GM19468 (cell line): ENCODE measurements around the gene FOXN3.
A peak's percentile ranks its signal among the peaks of the same experiment; 100 is the strongest.

Experiments used
- ATAC-seq: cut with Tn5 transposase; IDR thresholded peaks from one replicate; pipeline ENCODE4 v1.9.1; 2021; ENCODE audit warnings: mild to moderate bottlenecking, moderate library complexity, moderate number of reproducible peaks; ENCODE audit not compliant: unreplicated experiment; ENCODE audit errors: extremely low read depth

FOXN3 gene

GRCh38 chr14:89185919-89186855 is 230.8 kb downstream of the FOXN3 start:
- ATAC-seq = no peak

GRCh38 chr14:89184952-89185351 is 232.1 kb downstream of the FOXN3 start:
- no peak for ATAC-seq

GRCh38 chr14:89182326-89182725 is 234.7 kb downstream of the FOXN3 start:
- no peak for ATAC-seq

- no peak for ATAC-seq
These were observed 236.5 kb downstream of the FOXN3 start for GRCh38 chr14:89180546-89180945.

- no peak for ATAC-seq
These were observed 237.1 kb downstream of the FOXN3 start for GRCh38 chr14:89179891-89180404.

- ATAC-seq = no peak
These were observed 238.1 kb downstream of the FOXN3 start for GRCh38 chr14:89178800-89179535.

- no peak for ATAC-seq
These were observed 238.7 kb downstream of the FOXN3 start for GRCh38 chr14:89178376-89178775.

GRCh38 chr14:89175881-89176799 is 240.9 kb downstream of the FOXN3 start:
- no peak for ATAC-seq

- ATAC-seq = no peak
These were observed 245.4 kb downstream of the FOXN3 start for GRCh38 chr14:89171628-89172027.

- no peak for ATAC-seq
These were observed 245.9 kb downstream of the FOXN3 start for GRCh38 chr14:89171168-89171567.

GRCh38 chr14:89167705-89168104 is 249.3 kb downstream of the FOXN3 start:
- ATAC-seq = no peak

GRCh38 chr14:89166633-89167032 is 250.4 kb downstream of the FOXN3 start:
- ATAC-seq = no peak

- ATAC-seq = peak; percentile 65
These were observed 251.5 kb downstream of the FOXN3 start for GRCh38 chr14:89165189-89166181.

GRCh38 chr14:89164168-89165073 is 252.6 kb downstream of the FOXN3 start:
- no peak for ATAC-seq

GRCh38 chr14:89163031-89163636 is 253.9 kb downstream of the FOXN3 start:
- no peak for ATAC-seq

GRCh38 chr14:89162586-89162985 is 254.4 kb downstream of the FOXN3 start:
- no peak for ATAC-seq

GRCh38 chr14:89160437-89160836 is 256.6 kb downstream of the FOXN3 start:
- no peak for ATAC-seq
